Renal pelvis (tissue), 4 donors: ENCODE data around the gene TMEM95. TPM values are rescaled to one million over a fixed set of nuclear protein-coding genes. Genes with fewer than 3 reads are reported as not detected.
A peak's percentile ranks its signal among the peaks of the same experiment; 100 is the strongest.

Experiments used
- DNase-seq: peaks from one replicate; pipeline ENCODE4 v3.0.0-alpha.2; 2013
- polyA plus RNA-seq, 3 donors: library from polyadenylated mRNA; unstranded; fragments of 120-200 nt; gene quantifications; one replicate each; pipeline ENCODE4 v1.2.1, GENCODE V29; 2013; ENCODE audit not compliant: insufficient read length in 3 of 3

The TMEM95 gene
- polyA plus RNA-seq, 3 donors, result not detected

GRCh38 chr17:7379134-7379533 lies 24.2 kb downstream of the TMEM95 start:
- DNase-seq, result no peak

GRCh38 chr17:7380321-7380720 lies 25.4 kb downstream of the TMEM95 start:
- DNase-seq, result no peak

- no peak for DNase-seq
Observed at GRCh38 chr17:7380855-7381683, 26.1 kb downstream of the TMEM95 start, which contains the start of gene TNK1. TNK1 (plus strand) TSS chr17:7381089; CDS start chr17:7382927, 1,838 bp downstream.

GRCh38 chr17:7382901-7383300 lies 27.9 kb downstream of the TMEM95 start:
- no peak for DNase-seq

- no peak for DNase-seq
Observed at GRCh38 chr17:7383371-7383741, 28.4 kb downstream of the TMEM95 start.

GRCh38 chr17:7383742-7384488 lies 29.0 kb downstream of the TMEM95 start:
- DNase-seq, result peak; percentile 61

GRCh38 chr17:7384489-7385081 lies 29.6 kb downstream of the TMEM95 start:
- DNase-seq, result no peak

- DNase-seq, result no peak
Observed at GRCh38 chr17:7388856-7389255, 33.9 kb downstream of the TMEM95 start.

GRCh38 chr17:7389924-7390910 lies 35.3 kb downstream of the TMEM95 start:
- DNase-seq, result no peak

- DNase-seq, result no peak
Observed at GRCh38 chr17:7391307-7391706, 36.4 kb downstream of the TMEM95 start.

GRCh38 chr17:7392696-7393612 lies 38.0 kb downstream of the TMEM95 start:
- no peak for DNase-seq

GRCh38 chr17:7393613-7394451 lies 38.9 kb downstream of the TMEM95 start:
- DNase-seq, result no peak

- peak; percentile 84 for DNase-seq
Observed at GRCh38 chr17:7394452-7395191, 39.7 kb downstream of the TMEM95 start, which contains the start of gene PLSCR3. PLSCR3 (minus strand) TSS chr17:7394525; CDS start chr17:7394110, 415 bp downstream.

GRCh38 chr17:7396147-7396546 lies 41.2 kb downstream of the TMEM95 start:
- DNase-seq, result no peak

- DNase-seq, result no peak
Observed at GRCh38 chr17:7398612-7399011, 43.7 kb downstream of the TMEM95 start.

- no peak for DNase-seq
Observed at GRCh38 chr17:7403043-7403726, 48.2 kb downstream of the TMEM95 start.

- DNase-seq, result no peak
Observed at GRCh38 chr17:7403727-7403976, 48.7 kb downstream of the TMEM95 start.
